OCI-LY3 (cell line): Measurements from ENCODE around the gene NEDD4.

Experiments used
- H2AFZ ChIP-seq: fragments of 200-600, 300-600 bp; shearing (Covaris generic); 2 replicates; pipeline ENCODE4 v1.6.0; 2014; ENCODE audit warnings: antibody characterized with exemption, low read depth, low read length
- H3K27ac ChIP-seq: fragments of 200-600, 300-600 bp; sonication (generic); 2 replicates; pipeline ENCODE4 v1.5.1; 2014; ENCODE audit warnings: mild to moderate bottlenecking, low read length, moderate library complexity, mixed read lengths
- H3K27me3 ChIP-seq: fragments of 200-600, 300-600 bp; sonication (generic); 2 replicates; pipeline ENCODE4 v1.6.1; 2014; ENCODE audit warnings: low read depth, low read length, mixed read lengths
- H3K36me3 ChIP-seq: fragments of 200-600, 300-600 bp; sonication (generic); replicated peaks from 2 replicates; pipeline ENCODE3; 2014; ENCODE audit warnings: low read depth, low read length, mixed read lengths
- H3K4me1 ChIP-seq: fragments of 300-600, 200-600 bp; sonication (generic); 2 replicates; pipeline ENCODE4 v1.6.1; 2014; ENCODE audit warnings: low read length, mixed read lengths
- H3K4me2 ChIP-seq: fragments of 200-600, 300-600 bp; sonication (generic); 2 replicates; pipeline ENCODE4 v1.6.1; 2014; ENCODE audit warnings: low read length, mixed read lengths
- H3K4me3 ChIP-seq: fragments of 300-600, 200-600 bp; sonication (generic); 2 replicates; pipeline ENCODE4 v1.5.1; 2014; ENCODE audit warnings: antibody characterized with exemption, mild to moderate bottlenecking, low read length, moderate library complexity
- H3K79me2 ChIP-seq: fragments of 300-600, 200-600 bp; shearing (Covaris generic); 2 replicates; pipeline ENCODE4 v1.6.1; 2014; ENCODE audit warnings: mild to moderate bottlenecking, low read length, mixed read lengths
- H3K9ac ChIP-seq: fragments of 300-600, 200-600 bp; shearing (Covaris generic); 2 replicates; pipeline ENCODE4 v1.6.0; 2014; ENCODE audit warnings: mild to moderate bottlenecking, low read length, moderate library complexity
- H3K9me3 ChIP-seq: fragments of 200-600, 300-600 bp; shearing (Covaris generic); 2 replicates; pipeline ENCODE4 v1.6.1; 2014; ENCODE audit warnings: low read length, mixed read lengths; ENCODE audit not compliant: insufficient read depth
- H4K20me1 ChIP-seq: fragments of 200-600, 300-600 bp; sonication (generic); 2 replicates; pipeline ENCODE4 v1.6.1; 2016; ENCODE audit warnings: low read length, mixed read lengths; ENCODE audit not compliant: insufficient read depth
- CTCF ChIP-seq: fragments of 200-600, 300-600 bp; sonication (generic); IDR thresholded peaks from 2 replicates; pipeline ENCODE4 v1.5.1; 2014; ENCODE audit warnings: antibody characterized with exemption, low read length, low read depth
- EZH2phosphoT487 ChIP-seq: fragments of 200-600 bp; shearing (Covaris generic); IDR thresholded peaks from 2 replicates; pipeline ENCODE4 v1.6.1; 2018; ENCODE audit warnings: antibody characterized with exemption, mixed run types, low read depth

NEDD4 gene

GRCh38 chr15:55820043-55820442 is 173.4 kb downstream of the NEDD4 start:
- H3K27ac ChIP-seq: no peak overlapping the region
- no peaks in the 10 kb centered on the region for H3K4me1 ChIP-seq
- H3K27me3 ChIP-seq: no peaks in the 10 kb centered on the region
- no peak for TF ChIP-seq CTCF
- no peak for TF ChIP-seq EZH2phosphoT487
- no peak overlapping the region for H3K4me3 ChIP-seq
- H3K79me2 ChIP-seq: no peaks in the 10 kb centered on the region
- H3K36me3 ChIP-seq: no peaks in the 10 kb centered on the region
- no peaks in the 10 kb centered on the region for H4K20me1 ChIP-seq
- H3K9ac ChIP-seq: no peak overlapping the region
- no peak overlapping the region for H3K4me2 ChIP-seq
- H2AFZ ChIP-seq: no peak overlapping the region
- no peaks in the 10 kb centered on the region for H3K9me3 ChIP-seq

GRCh38 chr15:55819397-55820034 is 173.9 kb downstream of the NEDD4 start:
- Histone ChIP-seq H4K20me1 (no peaks in the 10 kb centered on the region), H3K36me3 (no peaks in the 10 kb centered on the region), H3K9ac (no peak overlapping the region), H3K4me3 (no peak overlapping the region), H3K9me3 (no peaks in the 10 kb centered on the region), H2AFZ (no peak overlapping the region), H3K4me1 (no peaks in the 10 kb centered on the region), H3K79me2 (no peaks in the 10 kb centered on the region), H3K27ac (no peak overlapping the region), H3K4me2 (no peak overlapping the region), H3K27me3 (no peaks in the 10 kb centered on the region)
- no peak for TF ChIP-seq EZH2phosphoT487
- no peak for TF ChIP-seq CTCF

- Histone ChIP-seq H2AFZ (no peak overlapping the region), H3K27me3 (no peaks in the 10 kb centered on the region), H3K9me3 (no peaks in the 10 kb centered on the region), H3K4me2 (no peak overlapping the region), H3K27ac (no peak overlapping the region), H4K20me1 (no peaks in the 10 kb centered on the region), H3K4me1 (no peaks in the 10 kb centered on the region), H3K4me3 (no peak overlapping the region), H3K79me2 (no peaks in the 10 kb centered on the region), H3K36me3 (no peaks in the 10 kb centered on the region), H3K9ac (no peak overlapping the region)
- no peak for TF ChIP-seq CTCF
- no peak for TF ChIP-seq EZH2phosphoT487
These were observed 177.4 kb downstream of the NEDD4 start for GRCh38 chr15:55816017-55816416.

- no peak overlapping the region for H3K27ac ChIP-seq
- H3K4me1 ChIP-seq: peaks cover 13% of the 10 kb centered on the region
- no peak overlapping the region for H2AFZ ChIP-seq
- no peaks in the 10 kb centered on the region for H3K36me3 ChIP-seq
- H3K9ac ChIP-seq: no peak overlapping the region
- H3K27me3 ChIP-seq: no peaks in the 10 kb centered on the region
- H3K4me2 ChIP-seq: no peak overlapping the region
- TF ChIP-seq CTCF (no peak), EZH2phosphoT487 (no peak)
- H4K20me1 ChIP-seq: no peaks in the 10 kb centered on the region
- no peaks in the 10 kb centered on the region for H3K9me3 ChIP-seq
- no peak overlapping the region for H3K4me3 ChIP-seq
- H3K79me2 ChIP-seq: no peaks in the 10 kb centered on the region
These were observed 190.6 kb downstream of the NEDD4 start for GRCh38 chr15:55802600-55803376.
